Lower leg skin (tissue), 4 donors: ENCODE results near the gene ARSB. TPM values are rescaled to one million over a fixed set of nuclear protein-coding genes. Genes with fewer than 3 reads are reported as not detected.
"Not testable (repeated sequence)": the region's sequence is repeated elsewhere in the genome, so short reads cannot be mapped to it uniquely, and the experiment has no call there.

ENCODE experiments used
- DNase-seq, 2 donors: peaks; one replicate each; pipeline ENCODE4 v3.0.0-alpha.2; 2019; ENCODE audit warnings: low spot score in 2 of 2
- H3K4me3 ChIP-seq: fragments of 200-600 bp; sonication (generic); 2 replicates; pipeline ENCODE4 v1.5.1; 2017; ENCODE audit warnings: mild to moderate bottlenecking, low read depth; ENCODE audit not compliant: poor library complexity, severe bottlenecking
- CTCF ChIP-seq, 3 donors: fragments of 450-650 bp; IDR thresholded peaks; one replicate each; pipeline ENCODE4 v1.5.1; 2016; ENCODE audit warnings: antibody characterized with exemption in 3 of 3, mild to moderate bottlenecking in 3 of 3, moderate library complexity in 2 of 3
- POLR2A ChIP-seq, 2 donors: fragments of 450-650 bp; IDR thresholded peaks; one replicate each; pipeline ENCODE4 v1.6.1; 2016 to 2017; ENCODE audit warnings: antibody characterized with exemption in 2 of 2, mild to moderate bottlenecking in 1 of 2, moderate library complexity in 1 of 2
- WGBS, 2 donors: methylation state at CpG; one replicate each; pipeline ENCODE4 v1.1.5; 2018; 5-methylcytosine and 5-hydroxymethylcytosine counted together
- intact Hi-C: fragments of 100-400 bp; cut with DNase I; formaldehyde crosslinking; loops from one replicate; pipeline ENCODE4 v1.15.0; 2023; ENCODE audit warnings: low total_unique reads
- total RNA-seq, 4 donors: library from RNA; depleted of rRNA; stranded (reverse); fragments of >200 nt; gene quantifications; one replicate each; pipeline ENCODE4 v1.1.0, GENCODE V29; 2016

Gene ARSB
- total RNA-seq, 4 donors from 2014 or later: 2.0 to 5.5 (median 2.4) TPM

DNA sequence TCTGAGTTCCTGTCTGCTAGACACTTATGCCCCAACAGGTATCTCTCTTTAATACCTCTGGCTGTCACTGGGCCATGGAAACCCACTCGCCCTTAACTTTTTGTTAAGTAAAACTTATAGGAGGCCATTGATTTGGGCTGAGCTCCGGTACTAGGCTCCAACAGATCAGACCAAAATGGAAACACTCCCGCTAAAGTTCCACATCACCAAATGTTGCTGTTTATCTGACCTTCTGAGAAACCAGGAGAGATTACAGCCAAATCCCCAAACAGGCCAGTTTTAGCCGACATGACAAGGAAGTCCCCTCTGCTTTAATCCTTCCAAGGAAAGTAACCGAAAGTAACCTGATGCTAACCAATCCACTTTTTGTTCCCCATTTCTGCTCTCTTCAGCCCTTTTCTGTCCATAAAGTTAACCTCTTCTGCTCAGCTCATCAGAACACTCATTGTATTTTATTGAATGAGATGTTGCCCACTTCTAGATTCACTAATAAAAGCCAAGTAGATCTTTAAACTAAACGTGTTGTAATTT is 221.4 kb downstream of the ARSB start:
- WGBS, 2 donors: 79 to 83% methylated on average over 6 of the region's 6 CpGs
- no peak for TF ChIP-seq CTCF (IDR thresholded peaks at IDR 0.05)
- no peak for TF ChIP-seq POLR2A (IDR thresholded peaks at IDR 0.05)
- no peak overlapping the region for H3K4me3 ChIP-seq
- no peak for DNase-seq
- intact Hi-C loops: no loop called here

- DNase-seq, intact Hi-C loops, H3K4me3 ChIP-seq: not testable (repeated sequence)
- WGBS, 2 donors: 88 to 98% methylated on average over 5 of the region's 5 CpGs
These were observed 222.4 kb downstream of the ARSB start for GRCh38 chr5:78762743-78763142.

DNA sequence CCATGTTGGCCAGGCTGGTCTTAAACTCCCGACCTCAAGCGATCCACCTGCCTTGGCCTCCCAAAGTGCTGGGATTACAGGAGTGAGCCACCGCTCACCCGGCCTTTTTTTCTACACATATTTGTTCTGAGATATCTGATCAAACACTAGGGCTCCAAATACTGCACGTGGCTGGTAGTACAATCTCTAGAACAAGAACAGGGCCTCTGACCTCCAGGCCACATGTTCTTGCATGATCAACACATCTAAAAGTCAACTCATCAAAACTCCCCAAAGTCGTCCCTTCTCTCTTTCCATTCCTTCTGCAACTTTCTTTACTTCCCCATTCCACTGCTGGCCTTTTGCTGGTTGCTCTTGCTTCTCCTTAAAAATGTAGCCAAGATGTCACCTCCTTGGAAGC is 223.3 kb downstream of the ARSB start:
- intact Hi-C loops: no loop called here
- no peak for TF ChIP-seq POLR2A (IDR thresholded peaks at IDR 0.05)
- no peak for TF ChIP-seq CTCF (IDR thresholded peaks at IDR 0.05)
- DNase-seq: no peak
- H3K4me3 ChIP-seq: no peak overlapping the region
- 90% methylated on average over 6 of the region's 6 CpGs for WGBS, 2 donors

DNA sequence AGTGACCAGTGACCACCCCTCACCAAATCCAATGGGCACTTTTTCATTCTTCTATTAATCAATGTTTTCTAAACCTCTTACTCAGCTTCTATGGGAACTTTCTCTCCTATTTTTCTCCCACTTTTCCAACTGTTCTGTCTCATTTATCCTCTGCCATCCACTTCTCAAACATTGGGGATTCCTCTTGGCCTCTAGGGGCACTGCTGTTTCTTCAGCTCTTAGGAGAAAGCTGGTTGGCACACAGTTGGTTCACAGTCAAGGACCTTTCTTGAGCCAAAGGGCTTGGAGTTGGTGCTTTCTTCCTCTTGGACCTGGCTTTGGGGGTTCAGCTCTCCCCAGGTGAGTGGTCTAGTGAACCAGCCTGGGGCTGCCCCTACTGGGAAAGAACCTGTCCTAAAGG is 224.3 kb downstream of the ARSB start:
- no peak overlapping the region for H3K4me3 ChIP-seq
- no peak for DNase-seq
- intact Hi-C loops: no loop called here
- no peak for TF ChIP-seq CTCF (IDR thresholded peaks at IDR 0.05)
- TF ChIP-seq POLR2A (IDR thresholded peaks at IDR 0.05): no peak

- WGBS, 2 donors: 81 to 92% methylated on average over 3 of the region's 3 CpGs
- DNase-seq: no peak
- H3K4me3 ChIP-seq: no peak overlapping the region
- intact Hi-C loops: no loop called here
- no peak for TF ChIP-seq CTCF (IDR thresholded peaks at IDR 0.05)
- no peak for TF ChIP-seq POLR2A (IDR thresholded peaks at IDR 0.05)
These were observed 224.7 kb downstream of the ARSB start for GRCh38 chr5:78760366-78760765.

DNA sequence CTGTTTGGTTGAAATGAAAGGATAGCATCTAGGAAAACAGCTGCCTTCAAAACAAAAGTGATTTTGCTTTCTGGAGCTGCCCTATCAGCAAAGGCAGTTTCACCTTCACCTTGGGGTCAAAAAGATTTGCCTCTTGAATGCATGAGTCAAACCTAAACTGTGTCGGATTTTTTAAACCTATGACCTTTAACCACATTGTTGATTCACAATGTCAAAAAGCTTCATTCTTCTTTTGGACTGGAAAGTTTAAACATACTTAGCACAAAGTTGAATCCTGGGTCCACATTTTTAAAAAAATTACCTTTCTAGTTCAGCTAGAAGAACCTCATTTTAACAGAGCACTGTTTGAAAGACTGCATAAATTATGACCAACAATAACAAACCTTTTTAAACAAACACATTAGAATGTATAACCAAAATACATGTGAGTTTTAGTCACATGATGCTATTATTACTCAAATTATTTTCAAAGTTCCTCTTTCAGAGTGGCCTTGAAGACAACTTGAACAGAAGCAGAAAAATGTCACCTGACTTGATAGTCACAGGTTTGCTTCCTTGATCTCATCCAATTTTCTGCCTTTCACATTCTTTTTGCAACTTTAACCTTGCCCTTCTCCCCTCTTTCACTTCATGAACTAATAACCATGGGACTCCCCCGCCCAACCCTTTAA is 226.8 kb downstream of the ARSB start:
- WGBS, 2 donors: 78 to 88% methylated on average over 2 of the region's 2 CpGs
- intact Hi-C loops: no loop called here
- DNase-seq: no peak
- TF ChIP-seq CTCF (IDR thresholded peaks at IDR 0.05): no peak
- no peak for TF ChIP-seq POLR2A (IDR thresholded peaks at IDR 0.05)
- no peak overlapping the region for H3K4me3 ChIP-seq
